Posterior cingulate gyrus (tissue), 11 donors: ENCODE data around the gene GABPB2.

Source experiments
- DNase-seq, 10 donors: peaks; one replicate each; pipeline versions ENCODE4 v3.0.0 to v3.0.0-alpha.2; 2020 to 2021; ENCODE audit warnings: mixed read lengths in 3 of 10
- intact Hi-C: fragments of 100-400 bp; cut with DNase I; formaldehyde crosslinking; loops from one replicate; pipeline ENCODE4 v1.15.1; 2023

GABPB2 gene

GRCh38 chr1:151130987-151131586, 60.5 kb downstream of the GABPB2 start:
- intact Hi-C loops, result no loop called here
- DNase-seq, result peak; percentile 47 to 97 (median 86)

DNA sequence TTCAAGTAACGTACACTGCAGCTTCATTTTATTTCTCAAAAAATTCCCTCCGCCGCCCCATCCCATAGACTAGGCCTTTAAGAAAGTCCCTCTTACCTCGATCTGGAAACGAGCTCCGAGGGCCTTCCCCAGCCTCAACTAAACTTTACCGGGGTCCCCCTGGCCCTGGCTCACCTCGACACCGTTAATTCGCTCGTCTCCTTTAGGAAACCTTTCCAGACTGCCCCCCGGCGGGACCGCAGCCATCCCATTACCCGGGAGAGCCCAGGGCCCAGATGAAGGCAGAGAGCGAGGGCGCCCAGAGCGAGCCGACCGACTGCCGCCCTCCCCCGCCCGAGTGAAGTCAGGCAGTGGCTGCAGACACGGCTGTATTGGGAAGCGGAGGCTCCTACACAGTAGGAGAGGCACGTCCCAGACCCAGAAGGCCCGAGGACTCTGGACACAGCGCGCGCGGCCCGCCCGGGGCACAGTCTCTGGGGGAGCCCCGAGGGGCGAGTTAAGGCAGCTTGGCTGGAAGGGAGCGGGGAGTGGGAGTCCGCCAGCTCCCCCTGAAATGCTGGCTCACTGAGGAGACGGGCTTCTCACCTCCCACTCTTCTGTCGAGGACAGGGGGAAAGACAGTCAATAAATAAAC, 61.3 kb downstream of the GABPB2 start:
- DNase-seq, result peak in 5 of 10 donors; percentile 25 to 89 (median 28)

GRCh38 chr1:151132335-151133017, 61.9 kb downstream of the GABPB2 start:
- peak in 1 of 10 donors; percentile 66 for DNase-seq
- intact Hi-C loops, result no loop called here

More for the DNA sequence above, 61.3 kb downstream of the GABPB2 start:
- intact Hi-C loops, result no loop called here

DNA sequence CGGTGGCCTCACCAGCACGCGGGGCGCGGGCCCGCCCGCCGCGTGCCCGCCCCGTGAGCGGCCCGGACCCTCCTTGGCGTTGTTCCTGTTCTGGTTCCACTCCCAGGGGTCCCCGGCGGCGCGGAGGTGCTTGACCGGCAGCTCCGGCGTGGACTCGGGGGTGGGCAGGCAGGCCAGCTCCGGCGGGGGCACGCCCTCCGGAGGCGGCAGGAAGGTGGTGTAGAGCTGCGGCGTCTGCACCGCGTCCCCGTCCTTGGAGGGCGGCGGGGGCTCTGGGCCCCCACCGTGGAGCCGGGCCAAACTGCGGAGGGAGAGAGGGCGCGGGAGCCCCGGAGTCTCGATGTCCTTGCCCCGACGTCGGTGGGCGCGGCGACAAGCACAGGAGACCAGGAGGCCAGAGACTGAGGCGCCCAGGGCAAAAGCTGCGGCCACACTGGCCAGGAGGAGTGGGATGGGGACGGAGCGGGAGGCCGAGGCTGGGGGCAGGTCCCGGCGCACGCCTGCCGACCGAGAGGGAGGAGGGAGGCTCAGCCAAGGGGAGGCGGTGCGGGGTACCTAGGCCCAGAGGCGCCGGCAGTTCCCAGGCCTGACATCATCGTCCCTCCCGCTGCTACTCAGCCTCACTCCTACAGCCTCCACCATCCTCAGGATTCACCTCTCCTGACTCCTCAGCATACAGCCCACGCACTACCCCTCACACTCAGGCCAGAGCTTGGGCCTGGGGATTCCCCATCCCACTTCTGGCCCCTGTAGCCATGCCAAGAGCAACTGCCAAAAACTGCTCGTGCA, 62.7 kb downstream of the GABPB2 start:
- intact Hi-C loops, result no loop called here
- peak in 1 of 10 donors; percentile 80 for DNase-seq

- intact Hi-C loops, result no loop called here
- DNase-seq, result peak in 1 of 10 donors; percentile 32
These were observed 63.8 kb downstream of the GABPB2 start for GRCh38 chr1:151134396-151134795.

- DNase-seq, result peak in 1 of 10 donors; percentile 62
- intact Hi-C loops, result no loop called here
These were observed 64.4 kb downstream of the GABPB2 start for GRCh38 chr1:151134991-151135390.

DNA sequence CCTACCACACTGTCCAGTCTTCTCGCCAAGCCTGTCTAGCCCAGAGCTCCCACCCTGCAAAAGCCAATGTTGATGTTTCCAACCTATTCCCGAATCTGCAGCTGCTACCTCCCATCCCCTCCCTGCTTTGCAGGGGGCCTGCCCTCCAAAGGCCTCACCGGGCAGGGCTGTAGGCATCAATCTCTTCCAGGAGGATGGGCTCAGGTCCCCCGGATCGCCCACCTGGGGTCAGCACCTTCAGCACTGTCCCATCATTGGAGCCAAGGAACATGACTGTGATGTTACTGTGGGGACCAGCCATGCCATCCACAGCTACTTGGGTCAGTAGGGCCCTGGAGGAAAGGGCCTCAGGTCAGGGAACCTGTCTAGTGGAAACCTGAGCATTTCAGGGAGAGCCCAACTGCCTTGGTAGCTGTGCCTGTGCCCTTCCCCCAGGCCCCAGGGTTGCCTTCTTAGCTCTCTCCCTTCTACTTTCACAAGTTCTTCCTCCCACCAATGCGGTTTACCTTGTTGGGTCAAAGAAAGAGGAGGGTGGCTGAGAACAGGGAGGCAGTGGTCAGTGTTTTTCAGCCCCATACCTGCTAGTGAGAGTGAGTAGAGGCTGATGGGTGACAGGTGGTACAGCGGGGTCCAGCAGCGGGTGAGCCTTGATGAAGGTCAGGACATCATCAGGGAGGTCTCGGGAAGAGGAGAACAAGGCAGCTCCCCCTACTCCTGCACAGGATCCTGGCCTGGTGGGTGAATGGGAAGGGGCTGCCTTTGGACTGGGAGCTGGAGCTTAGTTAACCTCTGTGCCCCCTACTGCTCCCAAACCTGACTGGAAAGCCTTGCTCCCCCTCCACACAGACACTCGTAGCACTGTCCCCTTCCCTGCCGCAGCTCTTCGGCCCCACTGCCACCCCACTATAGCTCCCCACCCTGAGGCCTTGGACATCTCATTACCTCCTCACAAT, 65.1 kb downstream of the GABPB2 start:
- intact Hi-C loops, result no loop called here
- DNase-seq, result peak in 1 of 10 donors; percentile 41

GRCh38 chr1:151137789-151138188, 67.2 kb downstream of the GABPB2 start:
- DNase-seq, result no peak
- intact Hi-C loops, result no loop called here

- DNase-seq, result no peak
These were observed 72.0 kb downstream of the GABPB2 start for GRCh38 chr1:151142411-151143056.

DNA sequence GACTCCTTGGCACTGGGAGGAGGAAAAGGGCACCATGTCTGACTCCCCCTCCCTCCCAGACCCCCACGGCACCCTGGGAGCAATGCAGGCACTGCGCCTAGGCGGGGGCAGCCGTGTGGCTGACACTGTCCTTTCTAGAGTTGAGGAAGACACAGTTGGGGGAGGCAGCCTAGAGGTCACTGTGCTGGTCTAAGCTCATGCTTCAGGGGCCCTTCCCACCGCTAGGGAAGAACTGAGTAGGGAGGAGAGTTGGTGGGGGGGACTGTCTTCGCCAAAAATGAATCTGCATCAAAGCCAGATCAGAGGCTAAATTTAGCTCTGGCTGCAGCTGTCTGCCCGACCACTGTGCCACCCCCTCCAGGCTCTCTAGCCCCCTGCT, 72.5 kb downstream of the GABPB2 start:
- no peak for DNase-seq
- intact Hi-C loops, result loop anchor here (10.0 kb wide), 1 partner anchor 68 kb away; the partner anchor contains the start of gene GABPB2

More at GRCh38 chr1:151142411-151143056, 72.0 kb downstream of the GABPB2 start:
- intact Hi-C loops, result loop anchor here (10.0 kb wide), 1 partner anchor 68 kb away; the partner anchor contains the start of gene GABPB2

- DNase-seq, result peak in 1 of 10 donors; percentile 19
- intact Hi-C loops, result loop anchor here (10.0 kb wide), 1 partner anchor 69 kb away; the partner anchor contains the start of gene GABPB2
These were observed 73.4 kb downstream of the GABPB2 start for GRCh38 chr1:151143986-151144385.

- DNase-seq, result peak in 1 of 10 donors; percentile 25
- intact Hi-C loops, result loop anchor here (10.0 kb wide), 1 partner anchor 70 kb away; the partner anchor contains the start of gene GABPB2
These were observed 74.1 kb downstream of the GABPB2 start for GRCh38 chr1:151144474-151145303.

DNA sequence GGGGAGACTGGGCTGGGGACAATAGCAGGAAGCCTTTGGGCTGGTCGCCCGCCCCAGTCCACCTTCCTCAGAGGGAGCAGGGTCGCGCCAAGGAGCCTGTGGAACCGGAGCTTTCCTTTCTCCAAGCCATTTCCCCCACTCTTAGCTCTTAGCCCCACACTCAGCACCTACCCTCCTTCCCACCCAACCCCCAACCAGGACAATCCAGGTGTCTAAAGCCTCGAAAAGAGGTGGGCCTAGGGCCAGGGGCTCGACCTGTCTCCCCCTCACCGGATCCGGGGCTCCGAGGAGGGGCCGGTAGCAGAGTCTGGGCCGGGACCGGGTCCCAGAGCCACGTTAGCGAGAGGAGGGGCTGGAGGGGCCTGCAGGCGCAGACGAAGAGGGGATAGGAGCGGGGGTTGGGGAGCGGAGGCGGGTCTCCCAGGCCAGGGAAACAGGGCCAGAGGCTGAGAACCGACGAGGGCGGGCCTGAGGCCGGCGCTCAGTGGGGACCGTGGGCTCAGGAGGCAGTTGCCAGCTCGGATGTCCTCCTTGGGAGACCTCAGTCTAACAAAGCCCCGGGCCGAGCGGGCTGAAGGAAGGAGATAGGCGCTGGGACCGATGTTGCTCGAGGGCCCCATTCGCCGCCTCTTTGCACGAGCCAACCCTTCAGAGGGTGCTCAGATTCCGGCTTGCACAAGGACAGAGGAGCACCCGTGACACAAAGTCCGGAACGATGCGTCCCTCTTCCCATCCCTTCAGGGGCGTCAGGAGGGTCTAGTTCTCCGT, 74.9 kb downstream of the GABPB2 start:
- DNase-seq, result peak in 3 of 10 donors; percentile 41 to 91 (median 77)
- intact Hi-C loops, result loop anchor here (10.0 kb wide), 1 partner anchor 71 kb away; the partner anchor contains the start of gene GABPB2

GRCh38 chr1:151146072-151146411, 75.5 kb downstream of the GABPB2 start:
- intact Hi-C loops, result loop anchor here (10.0 kb wide), 1 partner anchor 71 kb away; the partner anchor contains the start of gene GABPB2
- peak in 2 of 10 donors; percentile 75 to 86 for DNase-seq

GRCh38 chr1:151146412-151147131, 76.0 kb downstream of the GABPB2 start, which contains the start of gene SEMA6C:
SEMA6C (minus strand) TSS chr1:151146631; CDS start chr1:151142621, 4,010 bp downstream.
- intact Hi-C loops, result loop anchor here (10.0 kb wide), 1 partner anchor 72 kb away; the partner anchor contains the start of gene GABPB2
- peak; percentile 92 to 100 (median 98) for DNase-seq

GRCh38 chr1:151147132-151147503, 76.6 kb downstream of the GABPB2 start:
- DNase-seq, result peak in 1 of 10 donors; percentile 13
- intact Hi-C loops, result loop anchor here (10.0 kb wide), 1 partner anchor 72 kb away; the partner anchor contains the start of gene GABPB2
